GM12801 (cell line): ENCODE results near the gene SCN8A.

Experiments used
- TF ChIP-seq, protein P1 (sequence below): IDR thresholded peaks from one replicate; pipeline ENCODE4 v1.5.1; 2011; ENCODE audit warnings: control low read depth; ENCODE audit not compliant: insufficient read length; ENCODE audit errors: extremely low read depth

Gene SCN8A

DNA sequence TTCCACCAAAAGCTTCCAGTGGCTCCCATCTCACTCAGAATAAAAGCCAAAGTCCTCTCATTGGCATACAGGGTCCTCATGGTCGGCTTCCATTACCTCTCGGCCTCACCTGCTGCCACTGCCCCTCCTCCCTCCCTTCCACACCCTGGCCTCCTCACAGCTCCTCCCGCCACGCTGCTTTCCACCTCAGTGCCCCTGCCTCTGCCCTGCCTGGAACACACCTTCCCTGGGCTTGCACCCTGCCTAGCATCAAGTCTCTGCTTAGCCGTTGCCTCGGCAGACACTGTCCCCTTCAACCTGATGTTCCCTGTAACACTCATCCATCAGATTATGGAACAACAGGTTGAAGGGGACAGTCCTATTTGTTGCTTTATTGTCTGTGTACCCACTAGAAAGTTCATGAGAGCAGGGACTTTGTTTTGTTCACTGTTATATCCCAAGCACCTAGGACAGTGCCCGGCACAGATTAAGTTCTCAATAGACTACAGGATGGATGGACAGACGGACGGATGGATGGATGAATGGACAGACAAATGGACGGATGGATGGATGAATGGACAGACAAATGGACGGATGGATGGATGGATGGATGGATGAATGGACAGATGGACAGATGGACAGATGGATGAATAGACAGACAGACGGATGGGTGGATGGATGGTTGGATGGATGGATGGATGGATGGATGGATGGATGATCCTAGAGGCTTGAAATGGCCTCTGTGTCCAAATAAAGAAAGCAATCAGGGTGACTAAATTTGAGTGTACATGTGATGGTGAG is 242.6 kb downstream of the SCN8A start:
- TF ChIP-seq, protein P1, sequence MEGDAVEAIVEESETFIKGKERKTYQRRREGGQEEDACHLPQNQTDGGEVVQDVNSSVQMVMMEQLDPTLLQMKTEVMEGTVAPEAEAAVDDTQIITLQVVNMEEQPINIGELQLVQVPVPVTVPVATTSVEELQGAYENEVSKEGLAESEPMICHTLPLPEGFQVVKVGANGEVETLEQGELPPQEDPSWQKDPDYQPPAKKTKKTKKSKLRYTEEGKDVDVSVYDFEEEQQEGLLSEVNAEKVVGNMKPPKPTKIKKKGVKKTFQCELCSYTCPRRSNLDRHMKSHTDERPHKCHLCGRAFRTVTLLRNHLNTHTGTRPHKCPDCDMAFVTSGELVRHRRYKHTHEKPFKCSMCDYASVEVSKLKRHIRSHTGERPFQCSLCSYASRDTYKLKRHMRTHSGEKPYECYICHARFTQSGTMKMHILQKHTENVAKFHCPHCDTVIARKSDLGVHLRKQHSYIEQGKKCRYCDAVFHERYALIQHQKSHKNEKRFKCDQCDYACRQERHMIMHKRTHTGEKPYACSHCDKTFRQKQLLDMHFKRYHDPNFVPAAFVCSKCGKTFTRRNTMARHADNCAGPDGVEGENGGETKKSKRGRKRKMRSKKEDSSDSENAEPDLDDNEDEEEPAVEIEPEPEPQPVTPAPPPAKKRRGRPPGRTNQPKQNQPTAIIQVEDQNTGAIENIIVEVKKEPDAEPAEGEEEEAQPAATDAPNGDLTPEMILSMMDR, result no peak

DNA sequence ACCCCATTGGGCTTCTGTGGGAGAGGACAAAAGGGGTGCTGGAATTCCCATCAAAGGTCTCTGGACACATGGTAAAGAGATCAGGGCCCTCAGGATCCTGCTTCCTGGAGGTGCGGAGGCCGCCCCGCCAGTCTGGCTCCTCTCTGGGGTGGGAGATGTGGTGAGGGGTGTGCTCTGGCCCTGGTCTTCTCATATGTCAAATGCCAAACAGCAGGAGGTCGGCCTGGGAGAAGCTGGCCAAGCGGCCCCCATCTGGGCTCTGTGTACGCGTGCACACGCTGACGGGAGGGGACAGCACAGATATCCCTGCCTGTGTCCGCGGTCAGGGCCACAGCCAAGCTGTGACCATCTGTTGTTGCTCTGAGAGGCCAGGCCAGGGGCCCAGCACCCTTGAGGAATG is 243.4 kb downstream of the SCN8A start:
- TF ChIP-seq, protein P1, result no peak

DNA sequence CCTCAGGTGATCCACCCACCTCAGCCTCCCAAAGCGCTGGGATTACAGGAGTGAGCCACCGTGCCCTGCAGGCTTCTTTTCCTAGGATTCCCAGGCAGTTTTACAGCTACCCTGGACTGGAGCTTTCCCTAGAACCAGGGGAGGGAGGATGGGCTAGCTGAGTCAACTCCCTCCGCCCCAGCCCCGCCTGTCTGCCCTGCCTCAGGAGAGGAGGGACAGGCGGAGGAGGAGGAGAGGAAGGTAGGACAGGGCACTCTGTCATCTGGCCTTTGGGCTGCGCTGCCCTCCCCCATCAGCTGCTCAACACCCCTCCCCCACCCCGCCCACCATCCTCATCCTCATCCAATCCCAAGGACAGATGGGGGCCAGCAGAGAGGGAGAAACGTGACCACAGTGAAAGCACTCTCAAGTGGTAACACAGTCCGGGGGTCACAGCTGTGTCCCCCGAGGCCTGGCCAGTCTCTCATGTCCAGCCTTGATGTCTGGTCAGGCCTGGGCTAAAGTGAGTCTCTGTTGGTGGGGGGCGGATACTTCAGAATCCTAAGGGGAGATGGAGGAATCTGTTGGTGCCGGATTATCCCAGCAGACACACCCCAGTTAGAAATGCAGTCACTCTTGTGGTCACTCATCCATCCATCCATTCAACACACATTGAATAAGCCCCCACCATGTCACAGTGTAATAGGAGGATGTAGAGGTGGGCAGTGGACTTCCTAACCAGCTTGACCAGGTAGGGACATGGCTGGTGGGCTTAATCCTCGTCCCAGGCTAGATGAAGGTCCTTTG is 245.2 kb downstream of the SCN8A start:
- TF ChIP-seq, protein P1, result no peak

DNA sequence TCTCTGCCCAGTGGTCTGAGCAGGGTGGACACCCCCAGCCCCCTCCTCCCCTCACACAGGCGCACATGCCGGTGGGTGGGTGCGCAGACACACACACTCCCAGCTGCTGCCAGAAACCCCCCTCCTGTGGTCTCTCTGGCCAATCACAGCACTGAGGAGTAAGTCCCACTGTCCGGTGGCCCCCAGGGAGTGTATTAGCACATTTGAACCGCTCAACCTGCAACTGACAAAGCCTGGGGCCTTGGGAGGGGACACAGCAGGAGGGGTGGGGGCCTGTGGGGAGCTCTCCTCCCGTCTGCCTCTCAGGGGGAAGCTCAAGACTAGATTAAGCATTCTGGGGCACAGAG is 245.8 kb downstream of the SCN8A start:
- TF ChIP-seq, protein P1, result no peak

DNA sequence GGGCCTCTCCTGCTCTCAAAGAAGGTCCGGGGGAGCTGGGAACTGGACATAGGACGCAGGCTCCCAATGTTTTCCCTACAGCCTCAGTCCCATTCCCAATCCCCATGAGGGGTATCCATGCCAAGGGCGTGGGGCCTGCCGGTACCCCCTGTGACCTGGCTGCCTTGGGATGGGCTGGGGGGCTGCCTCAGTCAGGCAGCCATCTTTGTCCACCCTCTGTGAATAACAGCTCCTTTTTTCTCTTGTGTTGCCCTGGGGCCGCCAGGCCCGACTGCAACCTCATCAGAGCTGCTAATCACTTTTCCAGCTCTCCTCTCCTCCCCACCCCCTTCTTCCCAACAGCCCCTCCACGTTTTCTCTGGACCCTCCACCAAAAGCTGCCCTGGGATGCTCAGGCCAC is 246.3 kb downstream of the SCN8A start:
- TF ChIP-seq, protein P1, result no peak

DNA sequence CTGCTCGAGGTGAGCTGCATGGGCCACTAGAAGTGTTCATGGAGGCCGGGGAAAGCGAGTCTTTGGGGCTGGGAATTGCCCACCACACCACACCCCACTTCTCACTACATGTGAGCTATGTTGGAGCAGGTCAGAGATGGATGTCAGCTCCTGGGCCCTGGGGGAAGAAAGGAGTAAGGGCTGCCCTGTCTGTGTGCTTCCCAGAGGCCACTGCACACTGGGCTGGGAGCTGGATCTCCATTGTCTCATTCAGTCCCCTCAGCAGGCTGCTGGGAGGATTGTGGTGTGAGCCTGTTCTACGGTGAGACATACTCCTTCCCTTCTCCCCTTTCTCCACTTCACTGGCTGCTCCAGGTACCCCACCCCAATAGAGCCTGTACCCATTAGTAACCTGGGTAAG is 247.0 kb downstream of the SCN8A start:
- TF ChIP-seq, protein P1, result no peak

DNA sequence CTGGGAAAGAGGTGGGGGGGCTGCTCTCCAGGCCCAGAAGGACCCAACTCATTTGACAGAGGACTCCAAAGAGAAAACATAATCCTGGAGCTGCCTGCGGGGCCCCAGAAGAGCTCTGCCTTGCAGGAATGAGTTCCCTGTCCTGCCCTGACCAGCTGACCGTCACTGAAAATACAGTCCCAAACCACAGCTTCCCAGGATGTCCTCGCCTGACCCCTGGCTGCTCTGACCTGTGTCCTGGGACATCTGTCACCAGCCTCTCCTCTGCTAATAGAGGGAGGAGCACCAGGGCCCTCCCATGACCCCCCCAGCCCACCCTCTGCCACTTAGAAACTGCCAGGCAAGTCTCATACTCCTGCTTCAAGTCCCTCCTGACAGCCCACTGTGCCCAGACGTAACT is 247.7 kb downstream of the SCN8A start:
- TF ChIP-seq, protein P1, result no peak
